Measurements from ENCODE around the gene CHAC2. TPM values are rescaled to one million over a fixed set of nuclear protein-coding genes. Genes with fewer than 3 reads are reported as not detected.
"Not testable (repeated sequence)": the region's sequence is repeated elsewhere in the genome, so short reads cannot be mapped to it uniquely, and the experiment has no call there.

The CHAC2 gene
- total and polyA plus RNA-seq, 10 donors, result 2.7 to 9.5 (median 5.2) TPM

DNA sequence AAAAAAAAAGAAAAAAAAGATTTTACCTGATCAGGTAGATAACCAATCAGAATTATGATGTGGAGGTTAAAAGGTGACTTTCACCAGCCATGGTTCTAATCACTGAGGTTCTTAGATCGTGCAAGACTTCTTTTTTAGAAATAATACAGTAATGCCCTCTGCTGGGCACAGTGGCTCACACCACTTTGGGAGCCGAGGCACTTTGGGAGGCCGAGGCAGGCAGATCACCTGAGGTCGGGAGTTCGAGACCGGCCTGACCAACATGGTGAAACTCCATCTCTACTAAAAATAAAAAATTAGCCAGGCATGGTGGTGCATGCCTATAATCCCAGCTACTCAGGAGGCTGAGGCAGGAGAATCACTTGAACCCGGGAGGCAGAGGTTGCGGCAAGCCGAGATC, 56.0 kb downstream of the CHAC2 start:
- whole genome bisulfite sequencing, 5 donors, result 84 to 96% (median 91%) methylated on average over 9 of the region's 9 CpGs
- intact Hi-C loops (cut with DNase I; ENCODE audit: low total_unique reads); H3K4me1 ChIP-seq; H3K27ac ChIP-seq; DNase-seq; H3K27me3 ChIP-seq (replicated peaks in 1 of 7); H3K4me3 ChIP-seq; H3K9me3 ChIP-seq: not testable (repeated sequence)
- H3K36me3 ChIP-seq, result peaks cover 0 to 19% (median 12%) of the 10 kb centered on the region in 6 donors
- TF ChIP-seq, protein P1, sequence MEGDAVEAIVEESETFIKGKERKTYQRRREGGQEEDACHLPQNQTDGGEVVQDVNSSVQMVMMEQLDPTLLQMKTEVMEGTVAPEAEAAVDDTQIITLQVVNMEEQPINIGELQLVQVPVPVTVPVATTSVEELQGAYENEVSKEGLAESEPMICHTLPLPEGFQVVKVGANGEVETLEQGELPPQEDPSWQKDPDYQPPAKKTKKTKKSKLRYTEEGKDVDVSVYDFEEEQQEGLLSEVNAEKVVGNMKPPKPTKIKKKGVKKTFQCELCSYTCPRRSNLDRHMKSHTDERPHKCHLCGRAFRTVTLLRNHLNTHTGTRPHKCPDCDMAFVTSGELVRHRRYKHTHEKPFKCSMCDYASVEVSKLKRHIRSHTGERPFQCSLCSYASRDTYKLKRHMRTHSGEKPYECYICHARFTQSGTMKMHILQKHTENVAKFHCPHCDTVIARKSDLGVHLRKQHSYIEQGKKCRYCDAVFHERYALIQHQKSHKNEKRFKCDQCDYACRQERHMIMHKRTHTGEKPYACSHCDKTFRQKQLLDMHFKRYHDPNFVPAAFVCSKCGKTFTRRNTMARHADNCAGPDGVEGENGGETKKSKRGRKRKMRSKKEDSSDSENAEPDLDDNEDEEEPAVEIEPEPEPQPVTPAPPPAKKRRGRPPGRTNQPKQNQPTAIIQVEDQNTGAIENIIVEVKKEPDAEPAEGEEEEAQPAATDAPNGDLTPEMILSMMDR (IDR thresholded peaks at IDR 0.05 in 8 of 11, conservative IDR thresholded peaks at IDR 0.05 in 3 of 11), result peak in 2 of 11 experiments; percentile 9 to 12

Other genes starting within 250 kb of the CHAC2 start
- 10 to 100 TPM; 19.2 to 28.1 (median 21.9) TPM for gene ASB3, start 19.1 kb downstream of the CHAC2 start, total RNA-seq
- 10 to 100 TPM in 1 of 3 donors, 1 to 10 TPM in 2; 7.7 to 13.6 (median 9.9) TPM for gene ASB3, start 19.1 kb downstream of the CHAC2 start, polyA plus RNA-seq
- 10 to 100 TPM; 23.9 to 56.4 (median 36.2) TPM for gene ERLEC1, start 19.2 kb downstream of the CHAC2 start, total RNA-seq
- 10 to 100 TPM; 12.7 to 23.1 (median 17.0) TPM for gene ERLEC1, start 19.2 kb downstream of the CHAC2 start, polyA plus RNA-seq
- 10 to 100 TPM in 1 of 7 donors, 1 to 10 TPM in 6; 3.0 to 10.9 (median 4.5) TPM for gene GPR75, start 92.2 kb downstream of the CHAC2 start, total RNA-seq
- gene GPR75, start 92.2 kb downstream of the CHAC2 start, polyA plus RNA-seq, result under 1 TPM; 0.08 to 0.93 (median 0.43) TPM
- 10 to 100 TPM; 53.8 to 88.1 (median 73.6) TPM for gene PSME4, start 203.2 kb downstream of the CHAC2 start, total RNA-seq
- gene PSME4, start 203.2 kb downstream of the CHAC2 start, polyA plus RNA-seq, result 10 to 100 TPM; 34.1 to 47.5 (median 35.5) TPM